Hepatocyte (in vitro differentiated cells): ENCODE measurements around the gene KIF3B. TPM values are rescaled to one million over a fixed set of nuclear protein-coding genes. Genes with fewer than 3 reads are reported as not detected.

Source experiments
- DNase-seq: peaks from one replicate; pipeline ENCODE4 v3.0.0-alpha.2; 2016; ENCODE audit warnings: low spot score
- H2AFZ ChIP-seq: fragments of 200-600 bp; sonication (generic); 2 replicates; pipeline ENCODE4 v1.6.0; 2016; ENCODE audit warnings: antibody characterized with exemption, mild to moderate bottlenecking
- H3K27ac ChIP-seq: fragments of 200-600 bp; sonication (generic); 2 replicates; pipeline ENCODE4 v1.5.1; 2016; ENCODE audit warnings: mild to moderate bottlenecking
- H3K27me3 ChIP-seq: fragments of 200-600 bp; sonication (generic); 2 replicates; pipeline ENCODE4 v1.6.1; 2016
- H3K36me3 ChIP-seq: fragments of 200-600 bp; sonication (generic); replicated peaks from 2 replicates; pipeline ENCODE4 v1.5.1; 2016; ENCODE audit warnings: low read depth; ENCODE audit not compliant: insufficient read depth
- H3K4me1 ChIP-seq: fragments of 200-600 bp; sonication (generic); 2 replicates; pipeline ENCODE4 v1.5.1; 2016; ENCODE audit warnings: mild to moderate bottlenecking, moderate library complexity; ENCODE audit not compliant: insufficient read depth
- H3K4me2 ChIP-seq: fragments of 200-600 bp; sonication (generic); 2 replicates; pipeline ENCODE4 v1.6.0; 2016
- H3K4me3 ChIP-seq: fragments of 200-600 bp; sonication (generic); 2 replicates; pipeline ENCODE4 v1.5.1; 2016; ENCODE audit warnings: mild to moderate bottlenecking
- H3K79me2 ChIP-seq: fragments of 200-600 bp; sonication (generic); 2 replicates; pipeline ENCODE4 v1.6.0; 2017; ENCODE audit warnings: mild to moderate bottlenecking
- H3K9me2 ChIP-seq: fragments of 200-600 bp; sonication (generic); replicated peaks from 2 replicates; pipeline ENCODE4 v1.6.0; 2017; ENCODE audit warnings: mild to moderate bottlenecking; ENCODE audit not compliant: insufficient read depth
- H3K9me3 ChIP-seq: fragments of 200-600 bp; sonication (generic); 2 replicates; pipeline ENCODE4 v1.5.1; 2016; ENCODE audit warnings: low read depth, mild to moderate bottlenecking
- H4K20me1 ChIP-seq: fragments of 200-600 bp; sonication (generic); 2 replicates; pipeline ENCODE4 v1.6.0; 2016; ENCODE audit warnings: mild to moderate bottlenecking; ENCODE audit not compliant: insufficient read depth, poor library complexity, severe bottlenecking
- EZH2 ChIP-seq: fragments of 200-600 bp; sonication (generic); IDR thresholded peaks from 2 replicates; pipeline ENCODE4 v1.6.1; 2016; ENCODE audit warnings: antibody characterized with exemption, mild to moderate bottlenecking, borderline replicate concordance
- EZH2phosphoT487 ChIP-seq: fragments of 200-600 bp; sonication (generic); IDR thresholded peaks from one replicate; pipeline ENCODE4 v1.6.1; 2018; ENCODE audit warnings: antibody characterized with exemption, mild to moderate bottlenecking, low read depth, moderate library complexity; ENCODE audit not compliant: unreplicated experiment, severe bottlenecking
- WGBS: methylation state at CpG from one replicate; pipeline ENCODE4 v1.1.6; 2016; ENCODE audit warnings: low lambda C conversion rate; ENCODE audit errors: missing lambda C conversion rate; 5-methylcytosine and 5-hydroxymethylcytosine counted together
- polyA plus RNA-seq: library from polyadenylated mRNA; unstranded; fragments of >200 nt; fragmentation: Nextera tagmentation; extraction: Ambion mirVana; gene quantifications from 2 replicates; pipeline ENCODE4 v1.2.1, GENCODE V29; 2016
- total RNA-seq: library from RNA; depleted of rRNA; stranded (reverse); fragments of >200 nt; gene quantifications from 2 replicates; pipeline ENCODE4 v1.2.3, GENCODE V29; 2014
- TF ChIP-seq, protein P1 (sequence below): fragments of 200-600 bp; sonication (generic); IDR thresholded peaks from 2 replicates; pipeline ENCODE4 v1.5.1; 2016; ENCODE audit warnings: antibody characterized with exemption, mild to moderate bottlenecking; ENCODE audit not compliant: poor library complexity

KIF3B gene
- total and polyA plus RNA-seq, 2 experiments from 2014 or later: 11.7 to 32.0 TPM

DNA sequence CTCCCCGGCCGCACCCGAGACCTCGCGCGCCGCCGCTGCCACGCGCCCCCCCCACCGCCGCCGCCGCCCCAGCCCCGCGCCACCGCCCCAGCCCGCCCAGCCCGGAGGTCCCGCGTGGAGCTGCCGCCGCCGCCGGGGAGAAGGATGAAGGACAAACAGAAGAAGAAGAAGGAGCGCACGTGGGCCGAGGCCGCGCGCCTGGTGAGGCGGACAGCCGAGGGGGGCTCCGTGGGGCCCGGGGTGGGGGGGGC is 81.1 kb downstream of the KIF3B start:
- Histone ChIP-seq H3K27me3 (no peaks in the 10 kb centered on the region), H3K9me3 (no peaks in the 10 kb centered on the region), H3K36me3 (no peaks in the 10 kb centered on the region), H2AFZ (peak overlapping the region; percentile 46), H3K27ac (peak overlapping the region; percentile 99), H3K79me2 (peaks cover 49% of the 10 kb centered on the region), H3K9me2 (no peaks in the 10 kb centered on the region), H4K20me1 (peaks cover 40% of the 10 kb centered on the region), H3K4me1 (peaks cover 47% of the 10 kb centered on the region), H3K4me3 (peak overlapping the region; percentile 86), H3K4me2 (peak overlapping the region; percentile 83)
- TF ChIP-seq EZH2phosphoT487 (no peak), EZH2 (no peak)
- TF ChIP-seq, protein P1, sequence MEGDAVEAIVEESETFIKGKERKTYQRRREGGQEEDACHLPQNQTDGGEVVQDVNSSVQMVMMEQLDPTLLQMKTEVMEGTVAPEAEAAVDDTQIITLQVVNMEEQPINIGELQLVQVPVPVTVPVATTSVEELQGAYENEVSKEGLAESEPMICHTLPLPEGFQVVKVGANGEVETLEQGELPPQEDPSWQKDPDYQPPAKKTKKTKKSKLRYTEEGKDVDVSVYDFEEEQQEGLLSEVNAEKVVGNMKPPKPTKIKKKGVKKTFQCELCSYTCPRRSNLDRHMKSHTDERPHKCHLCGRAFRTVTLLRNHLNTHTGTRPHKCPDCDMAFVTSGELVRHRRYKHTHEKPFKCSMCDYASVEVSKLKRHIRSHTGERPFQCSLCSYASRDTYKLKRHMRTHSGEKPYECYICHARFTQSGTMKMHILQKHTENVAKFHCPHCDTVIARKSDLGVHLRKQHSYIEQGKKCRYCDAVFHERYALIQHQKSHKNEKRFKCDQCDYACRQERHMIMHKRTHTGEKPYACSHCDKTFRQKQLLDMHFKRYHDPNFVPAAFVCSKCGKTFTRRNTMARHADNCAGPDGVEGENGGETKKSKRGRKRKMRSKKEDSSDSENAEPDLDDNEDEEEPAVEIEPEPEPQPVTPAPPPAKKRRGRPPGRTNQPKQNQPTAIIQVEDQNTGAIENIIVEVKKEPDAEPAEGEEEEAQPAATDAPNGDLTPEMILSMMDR: no peak
- no CpG with 5 or more reads among the region's 35 CpGs for whole genome bisulfite sequencing
- DNase-seq: no peak

DNA sequence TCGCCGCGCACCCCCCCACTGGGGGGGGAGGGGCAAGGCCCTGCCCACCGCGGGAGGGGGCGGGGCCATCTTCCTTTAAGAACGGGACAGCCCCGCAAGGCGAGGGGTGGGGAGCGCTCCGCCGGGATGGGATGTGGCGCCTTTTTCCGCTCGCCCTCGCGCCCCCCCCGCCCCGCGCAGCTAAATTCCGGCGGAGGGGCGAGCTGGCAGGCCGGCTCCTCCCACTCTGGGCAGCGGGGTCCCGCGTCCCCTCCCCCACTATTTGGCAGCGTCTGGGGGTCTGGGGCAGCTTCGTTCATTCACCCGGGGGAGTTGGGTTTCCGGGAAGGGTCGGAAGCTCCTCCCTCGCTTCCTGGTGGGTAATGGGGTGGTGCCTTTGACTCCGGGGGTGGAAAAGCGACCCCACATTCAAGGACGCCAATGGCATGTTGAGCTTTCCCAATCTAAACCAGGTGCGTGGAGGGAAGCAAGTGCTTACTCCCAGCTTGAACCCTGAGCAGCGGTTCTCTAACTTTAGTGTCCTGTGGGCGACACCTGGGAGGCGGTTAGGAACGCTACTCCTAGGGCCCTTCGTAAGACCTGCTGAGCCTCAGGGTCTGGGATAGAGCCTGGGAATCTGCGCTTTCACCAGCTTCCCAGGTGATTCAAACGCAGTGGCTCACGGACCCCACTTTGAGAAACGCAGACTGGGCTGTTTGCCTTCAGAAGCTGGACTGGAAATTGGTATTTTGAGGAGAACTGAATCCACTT is 81.6 kb downstream of the KIF3B start:
- WGBS: under 1% methylated on average over 26 of the region's 46 CpGs

DNA sequence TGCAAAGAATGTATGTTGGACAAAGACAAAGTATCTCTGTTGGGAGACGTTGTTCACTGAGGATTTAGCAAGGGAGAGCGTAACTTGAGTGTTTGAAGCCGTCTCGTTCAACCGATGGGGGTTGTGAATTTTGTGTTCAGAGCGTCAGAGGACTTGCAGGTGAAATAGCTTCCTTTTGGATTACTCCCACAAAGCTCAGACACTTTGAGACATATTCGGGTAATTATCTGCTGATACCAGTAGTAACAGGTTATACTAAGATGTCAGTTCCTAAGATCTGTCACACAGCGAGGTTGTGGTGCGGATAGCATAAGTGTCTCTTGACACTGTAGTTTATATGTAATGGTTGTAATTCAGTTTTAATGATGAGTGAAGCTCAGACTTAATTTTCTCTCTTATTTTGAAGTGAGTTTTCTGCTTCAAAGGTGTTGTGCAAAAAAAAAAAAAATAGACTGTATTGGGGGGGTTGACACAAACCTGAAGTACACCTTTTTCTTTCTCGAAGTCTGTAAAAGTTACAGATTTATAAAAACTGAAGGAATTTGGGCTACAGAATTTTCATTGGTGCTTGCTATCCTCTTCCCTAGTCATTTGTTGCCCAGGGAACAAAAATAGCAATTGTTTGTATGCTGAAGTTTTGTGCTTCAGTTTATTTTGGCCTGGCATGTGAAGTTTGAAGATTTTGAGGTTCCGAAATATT is 82.3 kb downstream of the KIF3B start:
- H3K9me2 ChIP-seq: no peaks in the 10 kb centered on the region
- peak overlapping the region; percentile 99 for H3K27ac ChIP-seq
- no peaks in the 10 kb centered on the region for H3K36me3 ChIP-seq
- DNase-seq: no peak
- H3K4me1 ChIP-seq: peaks cover 48% of the 10 kb centered on the region
- peak overlapping the region; percentile 83 for H3K4me2 ChIP-seq
- H3K79me2 ChIP-seq: peaks cover 62% of the 10 kb centered on the region
- peak overlapping the region; percentile 46 for H2AFZ ChIP-seq
- peak overlapping the region; percentile 86 for H3K4me3 ChIP-seq
- no peaks in the 10 kb centered on the region for H3K9me3 ChIP-seq
- WGBS: 25% methylated on average over 11 of the region's 11 CpGs
- no peaks in the 10 kb centered on the region for H3K27me3 ChIP-seq
- H4K20me1 ChIP-seq: peaks cover 52% of the 10 kb centered on the region
- TF ChIP-seq EZH2phosphoT487 (no peak), EZH2 (no peak)
- TF ChIP-seq, protein P1: no peak

More for the DNA sequence above, 81.6 kb downstream of the KIF3B start:
- Histone ChIP-seq H3K27me3 (no peaks in the 10 kb centered on the region), H3K4me2 (peak overlapping the region; percentile 83), H3K36me3 (no peaks in the 10 kb centered on the region), H3K4me1 (peaks cover 50% of the 10 kb centered on the region), H3K4me3 (peak overlapping the region; percentile 86), H3K79me2 (peaks cover 54% of the 10 kb centered on the region), H4K20me1 (peaks cover 45% of the 10 kb centered on the region), H3K27ac (peak overlapping the region; percentile 99), H2AFZ (peak overlapping the region; percentile 46), H3K9me3 (no peaks in the 10 kb centered on the region), H3K9me2 (no peaks in the 10 kb centered on the region)
- DNase-seq: peak; percentile 94
- TF ChIP-seq, protein P1: no peak
